PFSK-1 (cell line): ENCODE measurements around the gene MT1F.

ENCODE experiments used
- POLR2AphosphoS5 ChIP-seq: IDR thresholded peaks from 2 replicates; pipeline ENCODE4 v1.6.1; 2012; ENCODE audit warnings: low read depth, mild to moderate bottlenecking, control low read depth, low read length, moderate library complexity
- TAF1 ChIP-seq: IDR thresholded peaks from 2 replicates; pipeline ENCODE4 v1.6.1; 2012; ENCODE audit warnings: low read length, control low read depth, borderline replicate concordance; ENCODE audit not compliant: insufficient read depth

DNA sequence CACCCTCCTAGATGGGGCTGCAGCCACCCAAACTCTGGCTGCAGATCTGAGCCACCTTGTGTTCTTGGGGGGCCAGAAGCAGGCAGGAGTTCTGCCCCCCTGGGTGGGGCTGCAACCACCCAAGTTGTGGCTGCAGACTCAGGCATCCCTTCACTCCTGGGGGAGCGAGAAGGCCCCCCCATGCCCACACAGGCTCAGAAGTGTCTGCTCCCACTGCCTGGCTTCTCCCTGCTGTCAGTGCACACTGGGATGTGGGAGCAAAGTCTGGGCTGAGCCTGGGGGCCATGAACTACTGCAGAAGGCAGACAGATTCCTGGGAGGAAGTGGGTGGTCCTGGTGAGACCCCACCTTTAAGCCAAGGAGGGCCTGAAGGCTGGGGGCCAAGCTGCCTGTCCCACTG lies 37.5 kb downstream of the MT1F start:
- TF ChIP-seq TAF1 = no peak
- no peak for TF ChIP-seq POLR2AphosphoS5
